ENCODE data around the gene SRSF2. TPM values are rescaled to one million over a fixed set of nuclear protein-coding genes. Genes with fewer than 3 reads are reported as not detected.

SRSF2 gene
- total and polyA plus RNA-seq, 9 of the 15 experiments (the other 6 are each of a cell fraction or from before 2014, with no cell fraction given), result 161 to 583 (median 393) TPM

DNA sequence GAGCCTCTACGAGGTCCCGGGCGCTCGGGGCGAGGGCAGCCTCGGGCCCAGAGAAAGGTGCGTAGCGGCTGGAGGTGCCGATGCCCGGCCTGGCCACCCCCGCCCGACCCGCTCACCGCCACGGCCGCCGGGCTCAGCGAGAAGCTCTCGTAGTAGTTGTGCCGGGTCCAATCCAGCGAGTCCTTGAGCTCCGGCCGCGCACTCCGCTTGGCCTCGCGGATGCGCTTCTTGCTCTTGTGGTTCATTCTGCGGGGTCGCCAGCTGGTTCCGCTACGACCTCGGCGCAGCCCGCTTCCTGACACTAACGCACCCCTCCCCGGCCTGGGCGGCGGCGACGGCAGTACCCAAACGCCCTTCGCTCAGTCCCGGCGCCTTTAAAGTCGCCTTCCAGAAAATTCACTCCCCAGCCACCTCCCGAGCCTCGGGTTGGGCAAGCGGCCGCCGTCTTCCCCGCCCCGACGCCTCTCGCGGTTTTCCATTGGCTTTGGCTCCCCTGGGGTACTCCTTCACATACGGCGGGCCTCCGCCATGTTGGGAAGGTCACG, 10.8 kb downstream of the SRSF2 start, which contains the start of gene JMJD6 (continued):
- 0 out of 2 replicates have a peak, but pooled peaks have one; percentile 44 for TF ChIP-seq NR3C1 (CRISPR knock-in tag; IDR thresholded peaks at IDR 0.05)
- TF ChIP-seq TCF7L2 (IDR thresholded peaks at IDR 0.05; ENCODE audit: low read depth, low read length), result no peak
- TF ChIP-seq, protein P1, sequence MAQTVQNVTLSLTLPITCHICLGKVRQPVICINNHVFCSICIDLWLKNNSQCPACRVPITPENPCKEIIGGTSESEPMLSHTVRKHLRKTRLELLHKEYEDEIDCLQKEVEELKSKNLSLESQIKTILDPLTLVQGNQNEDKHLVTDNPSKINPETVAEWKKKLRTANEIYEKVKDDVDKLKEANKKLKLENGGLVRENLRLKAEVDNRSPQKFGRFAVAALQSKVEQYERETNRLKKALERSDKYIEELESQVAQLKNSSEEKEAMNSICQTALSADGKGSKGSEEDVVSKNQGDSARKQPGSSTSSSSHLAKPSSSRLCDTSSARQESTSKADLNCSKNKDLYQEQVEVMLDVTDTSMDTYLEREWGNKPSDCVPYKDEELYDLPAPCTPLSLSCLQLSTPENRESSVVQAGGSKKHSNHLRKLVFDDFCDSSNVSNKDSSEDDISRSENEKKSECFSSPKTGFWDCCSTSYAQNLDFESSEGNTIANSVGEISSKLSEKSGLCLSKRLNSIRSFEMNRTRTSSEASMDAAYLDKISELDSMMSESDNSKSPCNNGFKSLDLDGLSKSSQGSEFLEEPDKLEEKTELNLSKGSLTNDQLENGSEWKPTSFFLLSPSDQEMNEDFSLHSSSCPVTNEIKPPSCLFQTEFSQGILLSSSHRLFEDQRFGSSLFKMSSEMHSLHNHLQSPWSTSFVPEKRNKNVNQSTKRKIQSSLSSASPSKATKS (CRISPR knock-in tag; IDR thresholded peaks at IDR 0.05), result no peak
- TF ChIP-seq, protein P2, sequence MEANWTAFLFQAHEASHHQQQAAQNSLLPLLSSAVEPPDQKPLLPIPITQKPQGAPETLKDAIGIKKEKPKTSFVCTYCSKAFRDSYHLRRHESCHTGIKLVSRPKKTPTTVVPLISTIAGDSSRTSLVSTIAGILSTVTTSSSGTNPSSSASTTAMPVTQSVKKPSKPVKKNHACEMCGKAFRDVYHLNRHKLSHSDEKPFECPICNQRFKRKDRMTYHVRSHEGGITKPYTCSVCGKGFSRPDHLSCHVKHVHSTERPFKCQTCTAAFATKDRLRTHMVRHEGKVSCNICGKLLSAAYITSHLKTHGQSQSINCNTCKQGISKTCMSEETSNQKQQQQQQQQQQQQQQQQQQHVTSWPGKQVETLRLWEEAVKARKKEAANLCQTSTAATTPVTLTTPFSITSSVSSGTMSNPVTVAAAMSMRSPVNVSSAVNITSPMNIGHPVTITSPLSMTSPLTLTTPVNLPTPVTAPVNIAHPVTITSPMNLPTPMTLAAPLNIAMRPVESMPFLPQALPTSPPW (CRISPR knock-in tag; IDR thresholded peaks at IDR 0.05), result no peak
- peak; percentile 28 for TF ChIP-seq RBM25 (IDR thresholded peaks at IDR 0.05; ENCODE audit: low read depth, low read length, severe bottlenecking)
- TF ChIP-seq, protein P3, sequence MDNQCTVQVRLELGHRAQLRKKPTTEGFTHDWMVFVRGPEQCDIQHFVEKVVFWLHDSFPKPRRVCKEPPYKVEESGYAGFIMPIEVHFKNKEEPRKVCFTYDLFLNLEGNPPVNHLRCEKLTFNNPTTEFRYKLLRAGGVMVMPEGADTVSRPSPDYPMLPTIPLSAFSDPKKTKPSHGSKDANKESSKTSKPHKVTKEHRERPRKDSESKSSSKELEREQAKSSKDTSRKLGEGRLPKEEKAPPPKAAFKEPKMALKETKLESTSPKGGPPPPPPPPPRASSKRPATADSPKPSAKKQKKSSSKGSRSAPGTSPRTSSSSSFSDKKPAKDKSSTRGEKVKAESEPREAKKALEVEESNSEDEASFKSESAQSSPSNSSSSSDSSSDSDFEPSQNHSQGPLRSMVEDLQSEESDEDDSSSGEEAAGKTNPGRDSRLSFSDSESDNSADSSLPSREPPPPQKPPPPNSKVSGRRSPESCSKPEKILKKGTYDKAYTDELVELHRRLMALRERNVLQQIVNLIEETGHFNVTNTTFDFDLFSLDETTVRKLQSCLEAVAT (IDR thresholded peaks at IDR 0.05), result peak; percentile 41 to 89; a peak in 3 of 4 replicates
- no peak for TF ChIP-seq FOXM1 (IDR thresholded peaks at IDR 0.05; ENCODE audit: low read depth)
- TF ChIP-seq FOXM1 (CRISPR knock-in tag; IDR thresholded peaks at IDR 0.05; ENCODE audit: low read depth), result no peak
- TF ChIP-seq, protein P4, sequence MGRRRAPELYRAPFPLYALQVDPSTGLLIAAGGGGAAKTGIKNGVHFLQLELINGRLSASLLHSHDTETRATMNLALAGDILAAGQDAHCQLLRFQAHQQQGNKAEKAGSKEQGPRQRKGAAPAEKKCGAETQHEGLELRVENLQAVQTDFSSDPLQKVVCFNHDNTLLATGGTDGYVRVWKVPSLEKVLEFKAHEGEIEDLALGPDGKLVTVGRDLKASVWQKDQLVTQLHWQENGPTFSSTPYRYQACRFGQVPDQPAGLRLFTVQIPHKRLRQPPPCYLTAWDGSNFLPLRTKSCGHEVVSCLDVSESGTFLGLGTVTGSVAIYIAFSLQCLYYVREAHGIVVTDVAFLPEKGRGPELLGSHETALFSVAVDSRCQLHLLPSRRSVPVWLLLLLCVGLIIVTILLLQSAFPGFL (CRISPR knock-in tag; IDR thresholded peaks at IDR 0.05), result no peak
- TF ChIP-seq, protein P5, sequence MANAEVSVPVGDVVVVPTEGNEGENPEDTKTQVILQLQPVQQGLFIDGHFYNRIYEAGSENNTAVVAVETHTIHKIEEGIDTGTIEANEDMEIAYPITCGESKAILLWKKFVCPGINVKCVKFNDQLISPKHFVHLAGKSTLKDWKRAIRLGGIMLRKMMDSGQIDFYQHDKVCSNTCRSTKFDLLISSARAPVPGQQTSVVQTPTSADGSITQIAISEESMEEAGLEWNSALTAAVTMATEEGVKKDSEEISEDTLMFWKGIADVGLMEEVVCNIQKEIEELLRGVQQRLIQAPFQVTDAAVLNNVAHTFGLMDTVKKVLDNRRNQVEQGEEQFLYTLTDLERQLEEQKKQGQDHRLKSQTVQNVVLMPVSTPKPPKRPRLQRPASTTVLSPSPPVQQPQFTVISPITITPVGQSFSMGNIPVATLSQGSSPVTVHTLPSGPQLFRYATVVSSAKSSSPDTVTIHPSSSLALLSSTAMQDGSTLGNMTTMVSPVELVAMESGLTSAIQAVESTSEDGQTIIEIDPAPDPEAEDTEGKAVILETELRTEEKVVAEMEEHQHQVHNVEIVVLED (CRISPR knock-in tag; IDR thresholded peaks at IDR 0.05), result peak; percentile 83
- TF ChIP-seq, protein P6, sequence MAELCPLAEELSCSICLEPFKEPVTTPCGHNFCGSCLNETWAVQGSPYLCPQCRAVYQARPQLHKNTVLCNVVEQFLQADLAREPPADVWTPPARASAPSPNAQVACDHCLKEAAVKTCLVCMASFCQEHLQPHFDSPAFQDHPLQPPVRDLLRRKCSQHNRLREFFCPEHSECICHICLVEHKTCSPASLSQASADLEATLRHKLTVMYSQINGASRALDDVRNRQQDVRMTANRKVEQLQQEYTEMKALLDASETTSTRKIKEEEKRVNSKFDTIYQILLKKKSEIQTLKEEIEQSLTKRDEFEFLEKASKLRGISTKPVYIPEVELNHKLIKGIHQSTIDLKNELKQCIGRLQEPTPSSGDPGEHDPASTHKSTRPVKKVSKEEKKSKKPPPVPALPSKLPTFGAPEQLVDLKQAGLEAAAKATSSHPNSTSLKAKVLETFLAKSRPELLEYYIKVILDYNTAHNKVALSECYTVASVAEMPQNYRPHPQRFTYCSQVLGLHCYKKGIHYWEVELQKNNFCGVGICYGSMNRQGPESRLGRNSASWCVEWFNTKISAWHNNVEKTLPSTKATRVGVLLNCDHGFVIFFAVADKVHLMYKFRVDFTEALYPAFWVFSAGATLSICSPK (IDR thresholded peaks at IDR 0.05; ENCODE audit: borderline replicate concordance), result no peak
- no peak; the same call in 1 of the 2 replicates for TF ChIP-seq ATF1 (CRISPR knock-in tag; IDR thresholded peaks at IDR 0.05)
- TF ChIP-seq ATF1 (tag; IDR thresholded peaks at IDR 0.05), result peak; percentile 94
- no peak for TF ChIP-seq TEAD2 (tag; IDR thresholded peaks at IDR 0.05)
- TF ChIP-seq ZFP36 (IDR thresholded peaks at IDR 0.05; ENCODE audit: low read depth, low read length, partially characterized antibody), result no peak
- no peak for TF ChIP-seq PHF21A (IDR thresholded peaks at IDR 0.05; ENCODE audit: borderline replicate concordance, low read depth)

All from K562 (cell line).